Measurements from ENCODE around the gene MISFA.
"Not testable (repeated sequence)": the region's sequence is repeated elsewhere in the genome, so short reads cannot be mapped to it uniquely, and the experiment has no call there.

MISFA gene

GRCh38 chr11:18599739-18600230 is at the start of gene MISFA:
Gene MISFA (plus strand): TSS chr11:18599789. CDS start chr11:18599929, 140 bp downstream.
- DNase-seq, result no peak

- no peak for DNase-seq
These were observed 36.4 kb upstream of the MISFA start for GRCh38 chr11:18563090-18563730.

- DNase-seq, result no peak
These were observed 35.4 kb upstream of the MISFA start for GRCh38 chr11:18564149-18564548.

- no peak for DNase-seq
These were observed 33.2 kb upstream of the MISFA start for GRCh38 chr11:18566406-18566805.

GRCh38 chr11:18567081-18567480 is 32.5 kb upstream of the MISFA start:
- no peak for DNase-seq

- DNase-seq, result no peak
These were observed 24.2 kb upstream of the MISFA start for GRCh38 chr11:18575361-18575760.

GRCh38 chr11:18578975-18579598 is 20.5 kb upstream of the MISFA start:
- DNase-seq, result no peak

GRCh38 chr11:18580113-18580766 is 19.3 kb upstream of the MISFA start:
- DNase-seq, result no peak

- DNase-seq, result no peak
These were observed 17.8 kb upstream of the MISFA start for GRCh38 chr11:18581825-18582224.

- DNase-seq, result peak; percentile 65
These were observed 11.0 kb upstream of the MISFA start, which contains the start of gene UEVLD for GRCh38 chr11:18588297-18589252. Gene UEVLD (minus strand): TSS chr11:18588734. CDS start chr11:18588654, 80 bp downstream.

- no peak for DNase-seq
These were observed 9.0 kb upstream of the MISFA start for GRCh38 chr11:18590571-18590970.

GRCh38 chr11:18594088-18594487 is 5.5 kb upstream of the MISFA start:
- DNase-seq, result not testable (repeated sequence)

GRCh38 chr11:18594999-18595749 is 4.4 kb upstream of the MISFA start:
- DNase-seq, result no peak

GRCh38 chr11:18600915-18601569 is 1.5 kb downstream of the MISFA start:
- DNase-seq, result no peak

- DNase-seq, result no peak
These were observed 8.8 kb downstream of the MISFA start for GRCh38 chr11:18608376-18608775.

- no peak for DNase-seq
These were observed 11.6 kb downstream of the MISFA start for GRCh38 chr11:18611196-18611595.

- no peak for DNase-seq
These were observed 12.8 kb downstream of the MISFA start for GRCh38 chr11:18612394-18612793.

- no peak for DNase-seq
These were observed 15.1 kb downstream of the MISFA start for GRCh38 chr11:18614667-18615066.

GRCh38 chr11:18615628-18616392 is 16.2 kb downstream of the MISFA start:
- DNase-seq, result no peak

GRCh38 chr11:18617688-18618341 is 18.2 kb downstream of the MISFA start:
- DNase-seq, result no peak
